GM19193 (cell line): ENCODE measurements around the gene CXorf58.

Experiments
- POLR2A ChIP-seq: IDR thresholded peaks from 4 replicates; pipeline ENCODE4 v1.6.1; 2011; ENCODE audit not compliant: insufficient read depth, insufficient read length; ENCODE audit errors: extremely low read depth

The CXorf58 gene

DNA sequence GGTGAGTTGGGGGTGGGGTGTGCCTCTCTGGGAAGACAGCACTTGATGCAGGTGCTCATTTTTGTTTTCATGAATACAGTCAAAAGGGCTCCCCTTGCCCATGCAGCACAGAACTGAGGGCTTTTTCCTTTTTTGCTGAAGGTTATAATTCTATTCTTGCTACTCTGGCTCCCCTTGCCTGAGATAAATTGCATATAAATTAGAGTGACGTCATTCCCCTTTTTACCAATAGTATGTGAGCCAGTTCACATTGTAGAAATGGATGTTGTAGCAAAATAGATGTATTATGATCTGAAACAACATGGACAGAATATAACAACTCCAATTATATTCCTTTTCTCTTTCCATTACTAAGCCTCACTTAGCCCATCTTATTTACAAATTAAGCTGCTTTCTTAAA, 28.4 kb downstream of the CXorf58 start:
- TF ChIP-seq POLR2A: no peak

- TF ChIP-seq POLR2A: no peak
Observed at GRCh38 chrX:23937100-23937499, 29.3 kb downstream of the CXorf58 start.

DNA sequence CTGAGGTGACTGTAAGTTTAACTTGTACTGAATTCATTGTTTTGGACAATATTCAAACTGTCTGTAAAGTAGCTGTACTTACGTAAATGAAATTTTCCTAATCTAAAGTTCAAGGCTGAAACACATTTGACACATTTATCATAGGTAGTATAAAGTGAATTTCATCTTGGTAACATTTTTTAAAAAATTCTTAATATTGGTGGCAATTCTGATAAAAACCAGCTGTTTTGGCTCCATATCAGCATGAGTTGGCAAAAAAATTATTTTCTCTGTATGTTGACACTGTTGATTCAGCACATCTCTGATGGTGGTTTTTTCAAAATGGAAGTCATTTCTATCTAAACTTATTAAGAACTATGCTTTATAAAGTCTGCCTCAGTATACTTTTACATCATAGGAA, 30.9 kb downstream of the CXorf58 start:
- TF ChIP-seq POLR2A: no peak

DNA sequence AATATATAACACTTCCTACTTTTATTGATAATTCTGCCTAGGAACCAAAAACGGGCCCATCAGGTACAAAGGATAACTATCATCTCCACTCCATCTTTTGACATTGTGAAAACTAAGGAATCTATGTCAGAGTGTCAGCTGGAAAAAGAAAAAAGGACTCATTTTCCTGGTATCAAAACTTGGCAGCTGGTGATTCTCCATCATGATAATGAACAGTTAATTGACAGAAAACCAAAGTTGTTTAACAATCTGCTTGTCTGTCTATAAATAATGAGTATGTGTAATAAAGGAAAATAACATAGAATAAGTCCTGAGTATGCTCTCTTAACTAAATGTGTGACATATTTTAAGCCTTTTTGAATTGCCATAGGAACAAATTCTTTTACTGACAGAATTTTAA, 31.4 kb downstream of the CXorf58 start:
- TF ChIP-seq POLR2A: no peak

- no peak for TF ChIP-seq POLR2A
Observed at GRCh38 chrX:23944234-23944633, 36.4 kb downstream of the CXorf58 start.

GRCh38 chrX:23945206-23945605, 37.4 kb downstream of the CXorf58 start:
- no peak for TF ChIP-seq POLR2A

- no peak for TF ChIP-seq POLR2A
Observed at GRCh38 chrX:23952391-23952790, 44.6 kb downstream of the CXorf58 start.

GRCh38 chrX:23952984-23953907, 45.4 kb downstream of the CXorf58 start:
- peak; percentile 33 for TF ChIP-seq POLR2A

DNA sequence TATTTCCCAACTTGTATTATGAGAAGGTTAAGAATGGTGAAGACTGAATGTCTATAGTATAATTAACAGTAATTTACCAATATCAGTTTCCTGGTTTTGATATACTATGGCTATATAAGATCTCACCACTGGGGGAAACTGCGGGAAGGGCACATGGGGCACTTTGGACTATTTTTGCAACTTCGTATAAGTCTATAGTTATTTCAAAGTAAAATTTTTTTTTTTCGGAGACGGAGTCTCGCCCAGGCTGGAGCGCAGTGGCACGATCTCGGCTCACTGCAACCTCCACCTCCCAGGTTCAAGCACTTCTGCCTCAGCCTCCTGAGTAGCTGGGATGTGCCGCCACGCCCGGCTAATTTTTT, 46.1 kb downstream of the CXorf58 start:
- TF ChIP-seq POLR2A: no peak

DNA sequence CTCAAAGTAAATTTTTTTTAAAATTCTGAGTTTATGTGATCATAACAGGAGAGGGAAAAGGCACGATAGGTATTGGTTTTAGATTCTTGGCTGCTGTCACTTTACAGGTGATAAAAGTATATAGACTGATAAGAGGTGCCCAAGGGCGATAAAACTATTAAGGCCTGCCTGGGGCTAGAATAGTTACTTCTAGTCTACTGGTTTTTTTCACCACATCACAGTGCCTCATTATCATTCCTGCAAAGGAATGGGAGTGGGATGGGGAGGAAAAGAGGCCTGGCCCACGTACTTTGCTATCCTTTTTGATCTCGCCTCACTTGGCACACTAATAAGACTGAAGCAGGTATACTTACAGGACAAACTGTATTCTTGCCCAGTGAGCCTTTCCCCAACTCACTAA, 46.6 kb downstream of the CXorf58 start:
- TF ChIP-seq POLR2A: no peak

DNA sequence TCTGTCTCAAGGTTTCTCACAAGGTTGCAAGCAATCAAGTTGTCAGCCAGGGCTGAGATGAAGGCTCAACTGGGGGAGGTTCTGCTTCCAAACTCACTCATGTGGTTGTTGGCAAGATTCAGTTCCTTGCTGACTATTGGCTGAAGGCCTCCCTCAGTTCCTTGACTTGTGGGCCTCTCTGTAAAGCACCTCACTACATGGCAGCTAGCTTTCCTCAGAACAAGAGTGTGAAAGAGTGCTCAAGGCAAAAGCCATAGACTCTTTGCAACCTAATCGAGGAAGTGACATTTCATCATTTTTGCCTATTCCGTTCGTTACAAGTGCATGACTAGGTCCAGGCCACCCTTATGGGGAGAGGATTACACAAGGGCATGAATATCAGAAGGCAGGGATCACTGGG, 52.0 kb downstream of the CXorf58 start:
- TF ChIP-seq POLR2A: no peak

DNA sequence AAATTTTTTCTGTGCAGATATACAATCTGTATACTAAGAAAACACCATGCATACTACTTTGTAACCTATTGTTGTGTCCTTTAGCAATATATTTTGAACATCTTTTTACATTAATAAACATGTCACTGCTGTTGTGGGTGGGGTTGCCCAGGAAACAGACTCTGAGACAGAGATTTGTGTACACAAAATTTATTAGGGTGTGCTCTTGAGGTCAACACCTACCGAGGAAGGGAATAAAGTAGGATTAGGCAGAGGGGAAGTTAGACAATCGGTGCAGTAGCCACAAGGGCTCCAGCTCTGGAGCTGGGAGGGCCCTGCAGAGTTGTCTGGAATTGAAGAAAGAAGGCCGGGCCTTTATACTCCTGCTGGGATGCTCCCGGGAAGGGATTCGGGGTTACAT, 56.4 kb downstream of the CXorf58 start:
- TF ChIP-seq POLR2A: no peak

GRCh38 chrX:23978491-23978890, 70.7 kb downstream of the CXorf58 start:
- TF ChIP-seq POLR2A: no peak

- TF ChIP-seq POLR2A: no peak
Observed at GRCh38 chrX:23980011-23980441, 72.2 kb downstream of the CXorf58 start.

GRCh38 chrX:23981222-23981621, 73.4 kb downstream of the CXorf58 start:
- TF ChIP-seq POLR2A: no peak

DNA sequence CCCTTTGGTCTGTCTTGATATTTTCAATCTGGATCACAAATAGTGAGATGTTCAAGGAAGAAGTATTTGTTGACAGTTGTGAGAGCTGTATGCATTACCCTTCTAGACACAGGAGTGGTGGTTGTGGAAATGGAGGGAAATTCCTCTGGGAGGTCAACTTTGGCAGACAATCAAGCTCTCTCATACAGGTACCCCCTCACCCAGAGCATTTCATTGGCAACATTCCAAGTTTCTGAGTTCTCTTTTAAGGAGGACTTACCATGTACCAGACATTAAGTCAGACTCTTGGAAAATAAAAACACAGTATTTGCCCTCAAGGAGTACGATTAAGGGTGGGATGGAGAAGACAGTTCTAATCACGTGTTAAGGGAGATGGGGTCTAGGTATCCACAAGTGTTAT, 73.9 kb downstream of the CXorf58 start:
- no peak for TF ChIP-seq POLR2A

GRCh38 chrX:23982891-23983290, 75.1 kb downstream of the CXorf58 start:
- no peak for TF ChIP-seq POLR2A
